ENCODE data around the gene ZC3H18.

DNA sequence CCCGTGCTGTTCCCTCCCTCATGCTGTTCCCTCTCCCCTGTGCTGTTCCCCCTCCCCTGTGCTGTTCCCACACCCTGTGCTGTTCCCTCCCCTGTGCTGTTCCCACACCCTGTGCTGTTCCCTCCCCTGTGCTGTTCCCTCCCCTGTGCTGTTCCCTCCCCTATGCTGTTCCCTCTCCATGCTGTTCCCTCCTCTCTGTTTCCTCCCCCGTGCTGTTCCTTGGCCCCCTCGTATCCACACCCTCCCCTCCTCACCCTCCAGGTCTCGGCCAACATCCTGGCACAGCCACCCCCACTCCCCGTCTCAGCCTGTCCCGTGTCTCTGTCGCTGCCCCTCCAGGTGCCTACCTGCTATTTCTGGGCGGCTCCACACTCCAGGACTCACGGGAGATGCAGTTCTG lies 48.5 kb upstream of the ZC3H18 start:
- no peak for TF ChIP-seq CTCF (IDR thresholded peaks at IDR 0.05)
- TF ChIP-seq POLR2A (IDR thresholded peaks at IDR 0.05) = no peak
- TF ChIP-seq POLR2AphosphoS5 (IDR thresholded peaks at IDR 0.05) = no peak

All from stomach (tissue), 4 donors.